Fibroblast of peridontal ligament (primary cell): ENCODE data around the gene PSPN.

Experiments used
- DNase-seq: peaks from one replicate; pipeline ENCODE4 v3.0.0-alpha.2; 2010; ENCODE audit errors: extremely low read depth

Gene PSPN, protein sequence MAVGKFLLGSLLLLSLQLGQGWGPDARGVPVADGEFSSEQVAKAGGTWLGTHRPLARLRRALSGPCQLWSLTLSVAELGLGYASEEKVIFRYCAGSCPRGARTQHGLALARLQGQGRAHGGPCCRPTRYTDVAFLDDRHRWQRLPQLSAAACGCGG

DNA sequence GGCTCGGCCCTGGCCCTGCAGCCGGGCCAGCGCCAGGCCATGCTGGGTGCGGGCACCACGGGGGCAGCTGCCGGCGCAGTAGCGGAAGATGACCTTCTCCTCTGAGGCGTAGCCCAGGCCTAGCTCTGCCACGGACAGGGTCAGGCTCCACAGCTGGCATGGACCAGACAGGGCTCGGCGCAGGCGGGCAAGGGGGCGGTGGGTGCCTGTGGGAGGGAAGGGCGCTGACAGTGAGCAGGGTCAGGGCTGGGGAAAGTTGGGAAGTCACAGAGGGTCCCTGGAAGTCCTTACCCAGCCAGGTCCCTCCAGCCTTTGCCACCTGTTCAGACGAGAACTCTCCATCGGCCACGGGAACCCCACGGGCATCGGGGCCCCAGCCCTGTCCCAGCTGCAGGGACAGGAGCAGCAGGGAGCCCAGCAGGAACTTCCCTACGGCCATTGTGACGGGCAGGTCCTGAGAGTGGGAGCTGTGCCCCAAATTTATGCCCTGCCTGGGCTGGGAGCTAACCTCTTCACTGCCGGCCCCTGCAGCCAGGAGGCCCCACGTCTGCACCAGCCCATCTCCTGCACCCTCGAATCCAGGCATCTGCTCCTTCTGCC is at the start of gene PSPN:
Gene PSPN (minus strand): TSS at position 523 of the 600 bp plus-strand sequence. CDS start 84 bp downstream, at position 439.
- DNase-seq = no peak

DNA sequence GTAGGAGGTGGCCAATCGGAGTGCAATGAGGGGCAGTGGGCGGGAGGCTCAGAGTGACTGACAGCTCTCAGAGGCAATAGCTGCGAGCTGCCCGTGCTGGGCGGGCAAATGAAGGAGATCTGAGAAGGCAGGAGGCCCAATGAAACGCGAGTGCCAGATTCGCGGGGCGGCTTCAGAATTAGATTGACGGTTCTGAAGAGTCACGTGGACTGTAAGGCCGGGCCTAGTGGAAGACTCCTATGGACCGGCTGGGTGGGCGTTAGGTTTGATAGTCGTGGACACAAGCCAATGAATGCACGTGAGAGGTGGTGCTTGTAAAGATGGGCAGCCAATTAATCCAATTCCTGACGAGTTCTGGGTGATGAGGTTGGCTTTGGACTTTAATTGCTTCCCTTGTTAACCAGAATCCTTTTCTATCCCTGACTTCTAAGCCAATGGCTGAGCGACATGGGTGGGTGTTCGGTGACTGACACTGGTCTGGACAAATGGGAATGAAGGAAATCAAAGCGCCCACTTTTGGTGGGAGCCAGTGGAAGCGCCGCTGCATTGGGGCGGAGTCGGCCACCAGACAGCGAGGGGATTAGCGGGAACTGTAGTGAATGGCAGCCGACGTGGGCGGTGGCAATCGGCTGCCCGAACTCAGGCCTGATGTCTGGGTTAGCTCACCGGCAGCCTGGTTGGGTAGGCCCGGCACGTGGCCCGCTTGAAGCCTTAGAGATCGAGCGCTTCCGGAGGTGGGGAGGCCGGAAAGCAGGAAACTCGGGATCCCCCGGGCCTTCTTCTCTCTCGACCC is 49.4 kb upstream of the PSPN start:
- DNase-seq = peak; percentile 100

GRCh38 chr19:6424195-6424938 is 48.6 kb upstream of the PSPN start, which contains the start of gene KHSRP:
KHSRP (minus strand) TSS chr19:6424811; CDS start chr19:6424701, 110 bp downstream.
- no peak for DNase-seq

- peak; percentile 35 for DNase-seq
These were observed 47.9 kb upstream of the PSPN start for GRCh38 chr19:6423499-6424194.

- no peak for DNase-seq
These were observed 45.6 kb upstream of the PSPN start for GRCh38 chr19:6421075-6422014.

DNA sequence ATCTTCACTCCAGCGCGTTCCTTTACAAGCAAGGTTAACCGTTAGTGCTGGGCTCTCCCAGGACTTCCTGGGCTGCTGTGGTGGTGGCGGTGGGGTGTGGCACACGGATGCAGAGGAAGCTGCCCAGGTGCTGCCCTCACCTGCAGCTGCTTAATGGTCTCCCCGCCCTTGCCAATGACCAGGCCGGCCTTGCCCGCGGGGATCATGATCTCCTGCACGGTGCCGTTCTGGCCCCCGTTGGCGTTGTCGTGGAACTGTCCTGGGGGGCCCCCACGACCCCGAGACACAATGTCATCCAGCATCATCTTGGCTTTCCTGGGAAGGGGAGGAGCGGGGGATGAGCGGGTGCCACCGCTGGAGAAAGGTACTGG is 42.8 kb upstream of the PSPN start:
- DNase-seq = no peak

DNA sequence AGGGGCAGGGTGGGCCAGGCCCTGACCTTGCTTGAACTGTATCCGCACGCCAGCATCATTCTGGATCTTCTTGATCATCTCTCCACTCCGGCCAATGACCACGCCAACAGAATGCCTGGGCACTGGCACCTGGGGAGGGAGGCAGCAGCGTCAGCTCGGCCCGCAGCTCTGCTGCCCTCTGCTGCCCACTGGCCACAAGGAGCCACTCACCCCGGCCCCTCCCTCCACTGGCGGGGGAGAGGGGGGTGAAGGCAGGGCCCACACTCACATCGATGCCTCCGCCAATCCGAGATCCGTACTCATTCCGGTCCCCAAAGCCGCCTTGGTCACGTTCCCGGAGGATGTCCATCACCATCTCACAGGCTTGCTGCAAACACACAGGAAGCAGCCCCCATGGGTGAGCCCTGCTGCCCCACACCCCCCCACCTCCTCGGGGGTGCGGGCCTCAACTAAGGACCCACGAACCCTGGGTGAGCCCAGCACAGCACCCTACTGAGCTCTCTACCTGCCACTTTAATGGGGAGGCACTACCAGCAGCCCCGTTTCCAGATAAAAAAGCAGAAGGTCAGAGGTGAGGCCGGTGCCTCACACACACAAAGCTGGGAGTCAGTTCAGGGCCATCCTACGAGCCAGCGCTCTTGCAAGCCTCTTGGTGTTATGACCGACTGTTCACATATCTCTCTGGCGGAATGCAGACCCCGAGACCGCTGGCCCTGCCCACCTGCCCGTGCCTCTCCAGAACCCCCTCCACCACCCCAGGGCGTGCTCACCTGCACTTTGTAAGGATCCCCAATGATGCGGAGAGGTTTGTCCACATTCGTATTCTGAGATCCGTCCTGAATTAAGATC is 42.2 kb upstream of the PSPN start:
- DNase-seq = no peak

GRCh38 chr19:6416658-6417405 is 41.1 kb upstream of the PSPN start:
- DNase-seq = no peak

GRCh38 chr19:6415591-6416190 is 40.0 kb upstream of the PSPN start:
- no peak for DNase-seq

- DNase-seq = no peak
These were observed 39.3 kb upstream of the PSPN start for GRCh38 chr19:6414793-6415590.

GRCh38 chr19:6413721-6414643 is 38.2 kb upstream of the PSPN start:
- DNase-seq = no peak

DNA sequence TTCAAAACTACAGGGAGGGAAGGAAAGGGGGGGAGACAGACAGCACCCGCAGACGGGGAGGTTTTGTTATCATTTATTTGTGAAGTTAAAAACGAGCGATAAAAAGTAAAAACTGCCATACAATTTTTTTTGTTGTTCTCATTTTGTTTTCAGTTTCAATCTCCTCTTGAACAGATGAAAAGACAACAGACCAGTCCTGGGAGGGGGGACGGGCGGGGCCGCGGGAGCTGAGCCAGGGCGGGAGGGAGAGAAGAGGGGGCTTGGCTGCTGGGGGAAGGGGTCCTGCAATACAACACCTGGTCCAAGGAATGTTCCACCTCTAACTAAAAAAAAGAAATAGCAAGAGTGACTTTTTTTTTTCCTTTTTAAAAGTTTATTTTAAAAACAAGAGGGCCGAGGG is 37.6 kb upstream of the PSPN start:
- DNase-seq = no peak

DNA sequence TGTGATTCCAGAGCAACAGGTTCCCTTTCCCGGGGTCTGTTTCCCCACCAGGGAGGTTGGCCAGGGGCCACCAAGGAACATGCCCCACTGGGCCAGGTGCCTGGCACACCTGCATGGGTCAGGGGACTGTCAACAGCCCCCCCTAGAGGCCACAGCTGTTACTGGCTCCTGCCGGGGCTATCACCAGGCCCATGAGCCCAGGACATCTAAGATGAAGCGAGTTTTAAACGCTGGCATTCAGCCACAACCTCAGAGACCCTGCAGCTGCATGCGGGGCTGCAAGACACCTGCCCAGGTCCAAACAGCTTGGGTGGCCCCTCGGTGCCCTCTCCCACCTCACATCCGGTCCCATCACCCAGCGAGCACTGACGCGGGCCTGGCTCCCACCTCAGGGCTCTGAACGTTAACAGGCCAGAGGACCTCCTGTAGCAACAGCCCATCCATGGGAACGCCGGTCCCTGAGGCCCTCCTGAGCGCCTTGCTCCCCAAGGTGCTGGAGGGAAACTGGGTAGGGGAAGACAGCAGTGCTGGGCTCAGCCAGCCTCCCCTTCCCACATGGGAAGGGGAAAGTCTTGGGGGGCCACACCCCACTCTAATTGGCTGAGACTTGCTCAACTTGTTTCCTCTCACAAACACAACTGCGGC is 36.8 kb upstream of the PSPN start:
- no peak for DNase-seq

GRCh38 chr19:6412061-6412446 is 36.3 kb upstream of the PSPN start:
- no peak for DNase-seq

DNA sequence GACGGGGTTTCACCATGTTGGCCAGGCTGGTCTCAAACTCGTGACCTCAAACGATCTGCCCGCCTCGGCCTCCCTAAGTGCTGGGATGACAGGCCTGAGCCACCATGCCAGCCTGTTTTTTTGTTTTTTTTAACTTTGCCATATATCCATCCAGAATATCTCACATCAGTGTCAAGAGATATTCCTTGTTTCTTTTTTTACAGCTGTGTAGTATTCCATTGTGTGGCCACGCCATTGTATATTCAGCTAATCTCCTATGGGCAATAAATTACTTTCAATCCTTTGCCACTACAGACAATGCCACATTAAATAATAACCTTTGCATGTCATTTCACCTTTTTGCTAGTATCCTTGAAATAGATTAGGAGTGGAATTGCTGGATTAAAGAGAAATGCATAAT is 33.6 kb upstream of the PSPN start:
- no peak for DNase-seq

DNA sequence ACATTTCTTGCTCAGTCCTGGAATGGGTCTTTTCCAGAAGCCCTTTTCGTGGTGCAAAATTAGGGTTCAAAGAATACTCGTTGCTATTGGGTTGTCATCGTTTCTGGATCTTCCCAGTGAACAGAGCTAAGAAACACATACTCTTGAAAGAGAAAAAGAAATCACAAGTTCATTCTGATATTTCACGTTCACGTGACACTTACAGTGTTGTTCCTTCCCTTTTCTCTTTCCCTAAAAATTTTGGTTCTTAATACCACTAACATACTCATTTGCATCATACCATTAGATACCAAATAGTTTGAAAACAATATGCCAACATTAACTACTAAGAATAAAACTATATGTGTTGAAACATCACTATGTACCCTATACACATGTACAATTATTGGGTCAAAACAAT is 30.7 kb upstream of the PSPN start:
- no peak for DNase-seq
